Skeletal muscle satellite cell (primary cell): ENCODE measurements around the gene PADI1. TPM values are rescaled to one million over a fixed set of nuclear protein-coding genes. Genes with fewer than 3 reads are reported as not detected.

Source experiments
- H3K27me3 ChIP-seq: 2 replicates; pipeline ENCODE4 v1.7.0; 2013; ENCODE audit warnings: low read length; ENCODE audit not compliant: control insufficient read depth, insufficient read depth
- H3K36me3 ChIP-seq: 2 replicates; pipeline ENCODE4 v1.7.0; 2013; ENCODE audit warnings: mild to moderate bottlenecking, control low read depth, low read length; ENCODE audit not compliant: insufficient read depth
- H3K4me1 ChIP-seq: 2 replicates; pipeline ENCODE4 v1.7.0; 2013; ENCODE audit warnings: low read length; ENCODE audit not compliant: control insufficient read depth, insufficient read depth
- H3K4me2 ChIP-seq: 2 replicates; pipeline ENCODE4 v1.7.0; 2013; ENCODE audit warnings: mild to moderate bottlenecking, low read length
- H3K4me3 ChIP-seq: 2 replicates; pipeline ENCODE4 v1.7.0; 2013; ENCODE audit warnings: low read length
- H3K9ac ChIP-seq: 2 replicates; pipeline ENCODE4 v1.7.0; 2013; ENCODE audit warnings: mild to moderate bottlenecking, low read depth, low read length, moderate library complexity
- H3K9me3 ChIP-seq: replicated peaks from 2 replicates; pipeline ENCODE4 v1.7.0; 2013; ENCODE audit warnings: mild to moderate bottlenecking, control low read depth, low read length
- total RNA-seq: library from RNA; depleted of rRNA; stranded (reverse); fragments of >200 nt; gene quantifications from 2 replicates; pipeline ENCODE4 v1.2.3, GENCODE V29; 2012; rRNA removed

PADI1 gene
- not detected in 2 replicates for total RNA-seq

- Histone ChIP-seq H3K4me2 (no peak within 1 kb of the TSS), H3K4me1 (peaks cover 14% of the 10 kb centered on the region), H3K4me3 (no peak within 1 kb of the TSS), H3K36me3 (no peaks in the 10 kb centered on the region), H3K27me3 (no peaks in the 10 kb centered on the region), H3K9ac (no peak within 1 kb of the TSS), H3K9me3 (no peaks in the 10 kb centered on the region)
Observed at GRCh38 chr1:17204546-17205440, at the start of gene PADI1. Gene PADI1 (plus strand): TSS chr1:17205128. CDS start chr1:17205218, 90 bp downstream.

- H3K4me1 ChIP-seq: no peaks in the 10 kb centered on the region
- no peak overlapping the region for H3K4me2 ChIP-seq
- no peak overlapping the region for H3K9ac ChIP-seq
- H3K27me3 ChIP-seq: no peaks in the 10 kb centered on the region
- H3K9me3 ChIP-seq: peaks cover 12% of the 10 kb centered on the region
- no peak overlapping the region for H3K4me3 ChIP-seq
- H3K36me3 ChIP-seq: no peaks in the 10 kb centered on the region
Observed at GRCh38 chr1:17155257-17155920, 49.5 kb upstream of the PADI1 start.

- H3K36me3 ChIP-seq: no peaks in the 10 kb centered on the region
- no peak overlapping the region for H3K9ac ChIP-seq
- H3K27me3 ChIP-seq: no peaks in the 10 kb centered on the region
- H3K4me2 ChIP-seq: no peak overlapping the region
- H3K4me3 ChIP-seq: no peak overlapping the region
- H3K4me1 ChIP-seq: no peaks in the 10 kb centered on the region
- H3K9me3 ChIP-seq: peaks cover 12% of the 10 kb centered on the region
Observed at GRCh38 chr1:17156108-17156507, 48.8 kb upstream of the PADI1 start.

GRCh38 chr1:17158961-17159360 is 46.0 kb upstream of the PADI1 start:
- H3K9ac ChIP-seq: no peak overlapping the region
- peaks cover 7% of the 10 kb centered on the region for H3K9me3 ChIP-seq
- no peaks in the 10 kb centered on the region for H3K36me3 ChIP-seq
- H3K4me3 ChIP-seq: no peak overlapping the region
- H3K4me1 ChIP-seq: no peaks in the 10 kb centered on the region
- no peaks in the 10 kb centered on the region for H3K27me3 ChIP-seq
- H3K4me2 ChIP-seq: no peak overlapping the region

GRCh38 chr1:17161137-17161740 is 43.7 kb upstream of the PADI1 start:
- Histone ChIP-seq H3K9me3 (no peaks in the 10 kb centered on the region), H3K4me2 (no peak overlapping the region), H3K9ac (no peak overlapping the region), H3K36me3 (no peaks in the 10 kb centered on the region), H3K27me3 (no peaks in the 10 kb centered on the region), H3K4me1 (no peaks in the 10 kb centered on the region), H3K4me3 (no peak overlapping the region)

GRCh38 chr1:17161926-17162800 is 42.8 kb upstream of the PADI1 start:
- Histone ChIP-seq H3K9me3 (no peaks in the 10 kb centered on the region), H3K36me3 (no peaks in the 10 kb centered on the region), H3K27me3 (no peaks in the 10 kb centered on the region), H3K4me2 (no peak overlapping the region), H3K4me3 (no peak overlapping the region), H3K9ac (no peak overlapping the region), H3K4me1 (peaks cover 4% of the 10 kb centered on the region)

- Histone ChIP-seq H3K4me2 (no peak overlapping the region), H3K9ac (no peak overlapping the region), H3K4me3 (no peak overlapping the region), H3K36me3 (no peaks in the 10 kb centered on the region), H3K4me1 (peaks cover 12% of the 10 kb centered on the region), H3K27me3 (no peaks in the 10 kb centered on the region), H3K9me3 (no peaks in the 10 kb centered on the region)
Observed at GRCh38 chr1:17162941-17163340, 42.0 kb upstream of the PADI1 start.

GRCh38 chr1:17163371-17163770 is 41.6 kb upstream of the PADI1 start:
- H3K4me3 ChIP-seq: no peak overlapping the region
- no peaks in the 10 kb centered on the region for H3K36me3 ChIP-seq
- no peak overlapping the region for H3K4me2 ChIP-seq
- H3K9me3 ChIP-seq: no peaks in the 10 kb centered on the region
- H3K4me1 ChIP-seq: peaks cover 16% of the 10 kb centered on the region
- H3K27me3 ChIP-seq: no peaks in the 10 kb centered on the region
- H3K9ac ChIP-seq: no peak overlapping the region

GRCh38 chr1:17163789-17164666 is 40.9 kb upstream of the PADI1 start:
- H3K4me3 ChIP-seq: no peak overlapping the region
- H3K4me2 ChIP-seq: no peak overlapping the region
- H3K36me3 ChIP-seq: no peaks in the 10 kb centered on the region
- no peaks in the 10 kb centered on the region for H3K27me3 ChIP-seq
- H3K4me1 ChIP-seq: peaks cover 21% of the 10 kb centered on the region
- H3K9me3 ChIP-seq: no peaks in the 10 kb centered on the region
- no peak overlapping the region for H3K9ac ChIP-seq

GRCh38 chr1:17165823-17166222 is 39.1 kb upstream of the PADI1 start:
- no peaks in the 10 kb centered on the region for H3K27me3 ChIP-seq
- H3K36me3 ChIP-seq: no peaks in the 10 kb centered on the region
- H3K9me3 ChIP-seq: no peaks in the 10 kb centered on the region
- H3K9ac ChIP-seq: no peak overlapping the region
- H3K4me3 ChIP-seq: no peak overlapping the region
- H3K4me1 ChIP-seq: peaks cover 37% of the 10 kb centered on the region
- H3K4me2 ChIP-seq: no peak overlapping the region
